RWPE2 (cell line): ENCODE measurements around the gene TAF15.

Experiments used
- ATAC-seq: fragments of 200-7000 bp; cut with Tn5 transposase; 3 replicates; pipeline ENCODE4 v1.9.1; 2021; ENCODE audit warnings: low read depth
- DNase-seq: peaks from one replicate; pipeline ENCODE4 v3.0.0-alpha.2; 2020; ENCODE audit warnings: low spot score
- H3K27ac ChIP-seq: fragments of 450-650 bp; 2 replicates; pipeline ENCODE4 v1.5.1; 2017; ENCODE audit warnings: mild to moderate bottlenecking; ENCODE audit not compliant: poor library complexity, severe bottlenecking
- H3K27me3 ChIP-seq: fragments of 250-450 bp; sonication (Bioruptor Pico); 2 replicates; pipeline ENCODE4 v1.5.1; 2021; ENCODE audit warnings: mild to moderate bottlenecking, moderate library complexity; ENCODE audit not compliant: insufficient read depth, poor library complexity, severe bottlenecking
- H3K36me3 ChIP-seq: fragments of 250-450 bp; sonication (Bioruptor Pico); 2 replicates; pipeline ENCODE4 v1.5.1; 2020; ENCODE audit warnings: low read depth, mild to moderate bottlenecking, moderate library complexity
- H3K4me1 ChIP-seq: fragments of 250-450 bp; sonication (Bioruptor Pico); 2 replicates; pipeline ENCODE4 v1.5.1; 2021; ENCODE audit warnings: mild to moderate bottlenecking, moderate library complexity; ENCODE audit not compliant: insufficient read depth, poor library complexity, severe bottlenecking
- H3K4me3 ChIP-seq: fragments of 250-450 bp; sonication (Bioruptor Pico); 2 replicates; pipeline ENCODE4 v1.5.1; 2021; ENCODE audit warnings: mild to moderate bottlenecking, moderate library complexity; ENCODE audit not compliant: severe bottlenecking
- H3K9me3 ChIP-seq: fragments of 250-450 bp; sonication (Bioruptor Pico); 2 replicates; pipeline ENCODE4 v1.5.1; 2021; ENCODE audit warnings: mild to moderate bottlenecking, moderate library complexity; ENCODE audit not compliant: severe bottlenecking
- TF ChIP-seq, protein P1 (sequence below): fragments of 450-650 bp; IDR thresholded peaks from one replicate; pipeline ENCODE4 v1.5.1; 2017; ENCODE audit warnings: mild to moderate bottlenecking, moderate library complexity; ENCODE audit not compliant: poor library complexity, severe bottlenecking

TAF15 gene

DNA sequence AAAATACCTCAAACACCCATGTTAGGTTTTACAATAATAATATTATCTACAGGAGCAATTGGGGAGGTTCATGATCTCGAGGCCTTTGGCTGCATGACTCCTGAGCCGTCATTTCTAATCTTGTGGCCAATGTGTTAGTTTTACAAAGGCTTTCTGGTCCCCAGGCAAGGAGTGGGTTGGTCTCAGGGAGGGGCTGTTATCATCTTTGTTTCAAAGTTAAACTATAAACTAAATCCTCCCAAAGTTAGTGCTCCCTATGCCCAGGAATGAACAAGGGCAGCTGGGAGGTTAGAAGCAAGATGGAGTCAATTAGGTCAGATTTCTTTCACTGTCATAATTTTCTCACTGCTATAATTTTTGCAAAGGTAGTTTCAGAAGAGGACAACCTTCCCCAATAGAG lies 80.0 kb downstream of the TAF15 start:
- no peak for ATAC-seq
- Histone ChIP-seq H3K27me3 (no peaks in the 10 kb centered on the region), H3K36me3 (no peaks in the 10 kb centered on the region), H3K4me3 (no peak overlapping the region), H3K4me1 (no peaks in the 10 kb centered on the region), H3K27ac (no peak overlapping the region), H3K9me3 (no peaks in the 10 kb centered on the region)
- DNase-seq, result no peak
- TF ChIP-seq, protein P1, sequence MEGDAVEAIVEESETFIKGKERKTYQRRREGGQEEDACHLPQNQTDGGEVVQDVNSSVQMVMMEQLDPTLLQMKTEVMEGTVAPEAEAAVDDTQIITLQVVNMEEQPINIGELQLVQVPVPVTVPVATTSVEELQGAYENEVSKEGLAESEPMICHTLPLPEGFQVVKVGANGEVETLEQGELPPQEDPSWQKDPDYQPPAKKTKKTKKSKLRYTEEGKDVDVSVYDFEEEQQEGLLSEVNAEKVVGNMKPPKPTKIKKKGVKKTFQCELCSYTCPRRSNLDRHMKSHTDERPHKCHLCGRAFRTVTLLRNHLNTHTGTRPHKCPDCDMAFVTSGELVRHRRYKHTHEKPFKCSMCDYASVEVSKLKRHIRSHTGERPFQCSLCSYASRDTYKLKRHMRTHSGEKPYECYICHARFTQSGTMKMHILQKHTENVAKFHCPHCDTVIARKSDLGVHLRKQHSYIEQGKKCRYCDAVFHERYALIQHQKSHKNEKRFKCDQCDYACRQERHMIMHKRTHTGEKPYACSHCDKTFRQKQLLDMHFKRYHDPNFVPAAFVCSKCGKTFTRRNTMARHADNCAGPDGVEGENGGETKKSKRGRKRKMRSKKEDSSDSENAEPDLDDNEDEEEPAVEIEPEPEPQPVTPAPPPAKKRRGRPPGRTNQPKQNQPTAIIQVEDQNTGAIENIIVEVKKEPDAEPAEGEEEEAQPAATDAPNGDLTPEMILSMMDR, result no peak

GRCh38 chr17:35889818-35890773 lies 80.8 kb downstream of the TAF15 start:
- DNase-seq (no peak), ATAC-seq (no peak)
- TF ChIP-seq, protein P1, result no peak
- H3K36me3 ChIP-seq, result no peaks in the 10 kb centered on the region
- no peaks in the 10 kb centered on the region for H3K27me3 ChIP-seq
- no peaks in the 10 kb centered on the region for H3K9me3 ChIP-seq
- no peak overlapping the region for H3K4me3 ChIP-seq
- no peaks in the 10 kb centered on the region for H3K4me1 ChIP-seq
- no peak overlapping the region for H3K27ac ChIP-seq

GRCh38 chr17:35890774-35891155 lies 81.5 kb downstream of the TAF15 start:
- no peak for ATAC-seq
- no peak for DNase-seq

GRCh38 chr17:35891269-35891668 lies 82.0 kb downstream of the TAF15 start:
- no peaks in the 10 kb centered on the region for H3K9me3 ChIP-seq
- ATAC-seq, result no peak
- H3K27ac ChIP-seq, result no peak overlapping the region
- no peaks in the 10 kb centered on the region for H3K36me3 ChIP-seq
- H3K4me3 ChIP-seq, result no peak overlapping the region
- H3K4me1 ChIP-seq, result no peaks in the 10 kb centered on the region
- TF ChIP-seq, protein P1, result no peak
- DNase-seq, result no peak
- no peaks in the 10 kb centered on the region for H3K27me3 ChIP-seq

More at GRCh38 chr17:35890774-35891155, 81.5 kb downstream of the TAF15 start:
- H3K9me3 ChIP-seq, result no peaks in the 10 kb centered on the region
- H3K36me3 ChIP-seq, result no peaks in the 10 kb centered on the region
- H3K27ac ChIP-seq, result no peak overlapping the region
- TF ChIP-seq, protein P1, result no peak
- no peak overlapping the region for H3K4me3 ChIP-seq
- H3K27me3 ChIP-seq, result no peaks in the 10 kb centered on the region
- H3K4me1 ChIP-seq, result no peaks in the 10 kb centered on the region
